ENCODE measurements around the gene RNF166.

- TF ChIP-seq, protein P1, sequence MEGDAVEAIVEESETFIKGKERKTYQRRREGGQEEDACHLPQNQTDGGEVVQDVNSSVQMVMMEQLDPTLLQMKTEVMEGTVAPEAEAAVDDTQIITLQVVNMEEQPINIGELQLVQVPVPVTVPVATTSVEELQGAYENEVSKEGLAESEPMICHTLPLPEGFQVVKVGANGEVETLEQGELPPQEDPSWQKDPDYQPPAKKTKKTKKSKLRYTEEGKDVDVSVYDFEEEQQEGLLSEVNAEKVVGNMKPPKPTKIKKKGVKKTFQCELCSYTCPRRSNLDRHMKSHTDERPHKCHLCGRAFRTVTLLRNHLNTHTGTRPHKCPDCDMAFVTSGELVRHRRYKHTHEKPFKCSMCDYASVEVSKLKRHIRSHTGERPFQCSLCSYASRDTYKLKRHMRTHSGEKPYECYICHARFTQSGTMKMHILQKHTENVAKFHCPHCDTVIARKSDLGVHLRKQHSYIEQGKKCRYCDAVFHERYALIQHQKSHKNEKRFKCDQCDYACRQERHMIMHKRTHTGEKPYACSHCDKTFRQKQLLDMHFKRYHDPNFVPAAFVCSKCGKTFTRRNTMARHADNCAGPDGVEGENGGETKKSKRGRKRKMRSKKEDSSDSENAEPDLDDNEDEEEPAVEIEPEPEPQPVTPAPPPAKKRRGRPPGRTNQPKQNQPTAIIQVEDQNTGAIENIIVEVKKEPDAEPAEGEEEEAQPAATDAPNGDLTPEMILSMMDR (conservative IDR thresholded peaks at IDR 0.05 in 1 of 2, IDR thresholded peaks at IDR 0.05 in 1 of 2; ENCODE audit: low read depth in 1 of 2, low read length in 2 of 2), result no peak
- no peak for TF ChIP-seq EZH2 (IDR thresholded peaks at IDR 0.05; ENCODE audit: low read length, missing control alignments)
Measured at GRCh38 chr16:88736088-88736487, 29.9 kb upstream of the RNF166 start.
